K562 (cell line): ENCODE results near the gene DPF1. TPM values are rescaled to one million over a fixed set of nuclear protein-coding genes. Genes with fewer than 3 reads are reported as not detected.

Experiments
- ATAC-seq: fragments of 200-7000 bp; cut with Tn5 transposase; 3 replicates; pipeline ENCODE4 v1.9.1; 2020; ENCODE audit warnings: moderate library complexity
- BruUV-seq: library from RNA; stranded (reverse); fragments of 400-500 nt; replicated peaks from 2 replicates; lab custom pipeline; 2021; lab: Mats Ljungman, UMichigan
- CTCF ChIA-PET: fragments of 300-600 bp; formaldehyde crosslinking; extraction: SDS; loops from one replicate; lab custom pipeline; 2021; ENCODE audit warnings: low intra/inter-chr PET ratio; lab: Yijun Ruan, JAX
- POLR2A ChIA-PET: fragments of 300-600, 350-650 bp; sonication (Branson Sonifier 250); formaldehyde crosslinking; extraction: SDS; loops from one replicate; lab custom pipeline; 2021; ENCODE audit warnings: antibody characterized with exemption, inconsistent platforms; lab: Yijun Ruan, JAX
- DNase-seq, 4 experiments: peaks; one replicate each; pipeline versions ENCODE4 v3.0.0 to v3.0.0-alpha.2; 2011 to 2018; ENCODE audit warnings: low spot score in 3 of 4, mixed read lengths in 3 of 4; ENCODE audit errors: extremely low read depth in 1 of 4
- FAIRE-seq: peaks from 2 replicates; lab custom pipeline; 2011; peaks lifted over from hg19 to GRCh38; lab: Jason Lieb, UNC
- H2AFZ ChIP-seq: 2 replicates; pipeline ENCODE4 v1.6.0; 2011; ENCODE audit warnings: low read depth, low read length, control low read depth, inconsistent platforms
- H3K27ac ChIP-seq: fragments of 200-600 bp; 3 replicates; pipeline ENCODE4 v1.8.0; 2011; ENCODE audit warnings: low read depth, mild to moderate bottlenecking, control low read depth, inconsistent platforms, low read length, moderate library complexity, mixed read lengths; ENCODE audit errors: extremely low read depth
- H3K27me3 ChIP-seq, 2 experiments: fragments of 300-600 bp in 1 of 2; 2 replicates in 1 of 2; 3 replicates in 1 of 2; pipeline versions ENCODE4 v1.6.0 to v1.8.0; 2011; ENCODE audit warnings: inconsistent platforms in 2 of 2, low read length in 2 of 2, mild to moderate bottlenecking in 1 of 2, mixed read lengths in 1 of 2, moderate library complexity in 1 of 2; ENCODE audit not compliant: control insufficient read depth in 2 of 2, insufficient read depth in 2 of 2
- H3K36me3 ChIP-seq: fragments of 300-600 bp; 3 replicates; pipeline ENCODE4 v1.8.0; 2011; ENCODE audit warnings: mild to moderate bottlenecking, low read length, inconsistent platforms; ENCODE audit not compliant: control insufficient read depth, insufficient read depth
- H3K4me1 ChIP-seq, 2 experiments: fragments of 200-600 bp in 1 of 2; replicated peaks in 1 of 2; 2 replicates in 1 of 2; 3 replicates in 1 of 2; pipeline versions ENCODE4 v1.5.1 to v1.8.0; 2011; ENCODE audit warnings: inconsistent platforms in 2 of 2, low read length in 2 of 2, mild to moderate bottlenecking in 1 of 2, mixed read lengths in 1 of 2, moderate library complexity in 1 of 2; ENCODE audit not compliant: control insufficient read depth in 2 of 2, insufficient read depth in 2 of 2
- H3K4me2 ChIP-seq: 2 replicates; pipeline ENCODE4 v1.6.1; 2011; ENCODE audit warnings: low read length, control low read depth, inconsistent platforms, mixed read lengths; ENCODE audit not compliant: insufficient read depth
- H3K4me3 ChIP-seq: fragments of 200-600 bp; sonication (generic), shearing (Covaris generic); 2 replicates; pipeline ENCODE4 v1.5.1; 2016; ENCODE audit warnings: control low read depth, inconsistent platforms
- H3K79me2 ChIP-seq: fragments of 200-600 bp; 3 replicates; pipeline ENCODE4 v1.8.0; 2011; ENCODE audit warnings: low read length, inconsistent platforms; ENCODE audit not compliant: control insufficient read depth, insufficient read depth
- H3K9ac ChIP-seq, 2 experiments: 2 replicates each; pipeline versions ENCODE4 v1.6.0 to v1.6.1; 2011; ENCODE audit warnings: low read depth in 2 of 2, low read length in 2 of 2, control low read depth in 1 of 2, inconsistent platforms in 1 of 2, mild to moderate bottlenecking in 1 of 2, mixed read lengths in 1 of 2; ENCODE audit not compliant: insufficient read depth in 1 of 2
- H3K9me1 ChIP-seq: one replicate; pipeline ENCODE4 v1.6.0; 2011; ENCODE audit warnings: inconsistent platforms, mild to moderate bottlenecking, low read length, moderate library complexity; ENCODE audit not compliant: control insufficient read depth, insufficient read depth
- H3K9me3 ChIP-seq: replicated peaks from 2 replicates; pipeline ENCODE4 v1.5.1; 2011; ENCODE audit warnings: low read depth, low read length, inconsistent platforms; ENCODE audit not compliant: control insufficient read depth, insufficient read depth
- H4K20me1 ChIP-seq: replicated peaks from 2 replicates; pipeline ENCODE4 v1.6.1; 2011; ENCODE audit warnings: low read length, inconsistent platforms, mixed read lengths; ENCODE audit not compliant: control insufficient read depth, insufficient read depth
- EWSR1 ChIP-seq: fragments of 450-650 bp; IDR thresholded peaks from 2 replicates; pipeline ENCODE4 v1.6.1; 2018; ENCODE audit warnings: borderline replicate concordance, mild to moderate bottlenecking, low read depth, moderate library complexity; ENCODE audit not compliant: partially characterized antibody
- EZH2 ChIP-seq: IDR thresholded peaks from 2 replicates; pipeline ENCODE4 v1.6.1; 2012; ENCODE audit warnings: low read depth, mild to moderate bottlenecking, inconsistent platforms, low read length, borderline replicate concordance
- FOXP1 ChIP-seq: sonication (generic); formaldehyde crosslinking; IDR thresholded peaks from 2 replicates; pipeline ENCODE4 v1.8.0; 2022; ENCODE audit warnings: mild to moderate bottlenecking, missing genetic modification reagents
- NR2F6 ChIP-seq: fragments of 450-650 bp; formaldehyde crosslinking; IDR thresholded peaks from 2 replicates; pipeline ENCODE4 v1.4.0; 2020; ENCODE audit warnings: mild to moderate bottlenecking
- TARDBP ChIP-seq: fragments of 450-650 bp; IDR thresholded peaks from 2 replicates; pipeline ENCODE4 v1.6.1; 2016
- THAP7 ChIP-seq: fragments of 250-450 bp; sonication (Bioruptor Pico); IDR thresholded peaks from 2 replicates; pipeline ENCODE4 v1.5.0; 2021
- TSC22D4 ChIP-seq: fragments of 450-650 bp; IDR thresholded peaks from 2 replicates; pipeline ENCODE4 v1.6.1; 2016; ENCODE audit warnings: missing genetic modification characterization, missing biosample characterization, control low read depth
- ZBTB33 ChIP-seq: sonication (generic); formaldehyde crosslinking; IDR thresholded peaks from 2 replicates; pipeline ENCODE4 v1.8.1; 2023; ENCODE audit warnings: mild to moderate bottlenecking, missing genetic modification reagents
- ZNF589 ChIP-seq: fragments of 200-800 bp; sonication (Bioruptor generic); IDR thresholded peaks from 2 replicates; pipeline ENCODE4 v1.6.1; 2016; ENCODE audit warnings: low read depth, missing genetic modification characterization, missing compliant biosample characterization
- WGBS: fragments of 100-300 bp; shearing (Covaris generic); methylation state at CpG from one replicate; pipeline ENCODE4 v1.1.6; 2016; ENCODE audit warnings: low coverage, mixed read lengths; ENCODE audit not compliant: insufficient coverage; ENCODE audit errors: missing lambda C conversion rate; 5-methylcytosine and 5-hydroxymethylcytosine counted together
- in situ Hi-C: fragments of 300-500 bp; cut with MboI; formaldehyde crosslinking; loops from 4 replicates; pipeline ENCODE4 v1.15.0; 2018; ENCODE audit warnings: inconsistent platforms, mixed read lengths
- intact Hi-C: fragments of 100-400 bp; cut with micrococcal nuclease; formaldehyde crosslinking; loops from 2 replicates; pipeline ENCODE4 v1.14.2; 2022
- polyA plus RNA-seq, 8 experiments: library from polyadenylated mRNA; depleted of rRNA in 4 of 8; stranded (reverse) in 5 of 8; unstranded in 3 of 8; fragments of >200 nt; fragmentation: Nextera tagmentation in 2 of 8; fragmentation: Illumina TruSeq in 1 of 8; extraction: Ambion mirVana in 2 of 8; extraction: Trizol in 1 of 8; gene quantifications; 2 replicates each; pipeline versions ENCODE4 v1.2.1 to v1.2.3, GENCODE V29; 2011 to 2014; ENCODE audit warnings: inconsistent platforms in 1 of 8, missing spikeins in 1 of 8
- total RNA-seq, 7 experiments: library from RNA; depleted of rRNA in 6 of 7; stranded (reverse); fragments of >200 nt in 6 of 7; fragmentation: Illumina TruSeq in 2 of 7; extraction: Trizol in 2 of 7; gene quantifications; 2 replicates each; pipeline versions ENCODE4 v1.2.1 to v1.2.3, GENCODE V29; 2011 to 2021; ENCODE audit warnings: low replicate concordance in 1 of 7

DPF1 gene
- total and polyA plus RNA-seq, 9 of the 15 experiments (the other 6 are each of a cell fraction or from before 2014, with no cell fraction given), result 0.10 to 5.7 (median 3.1) TPM

- in situ Hi-C loops, result loop anchor here (5.0 to 10.0 kb wide), 2 partner anchors 303 to 326 kb away; no protein-coding TSS in a partner anchor
- H3K27ac ChIP-seq, result no peak overlapping the region
- H4K20me1 ChIP-seq, result no peaks in the 10 kb centered on the region
- WGBS, result 28% methylated on average over 3 of the region's 16 CpGs
- BruUV-seq, result no TSS peak
- no peak for FAIRE-seq
- no peaks in the 10 kb centered on the region for H3K9me1 ChIP-seq
- no peak overlapping the region for H2AFZ ChIP-seq
- no peak for TF ChIP-seq THAP7 (CRISPR knock-in tag)
- no peak for TF ChIP-seq TSC22D4 (tag)
- TF ChIP-seq EZH2, result no peak
- TF ChIP-seq FOXP1 (CRISPR knock-in tag), result no peak
- TF ChIP-seq ZNF589 (CRISPR knock-in tag), result no peak
- no peak for TF ChIP-seq EWSR1
- TF ChIP-seq NR2F6 (CRISPR knock-in tag), result no peak
- TF ChIP-seq ZBTB33 (CRISPR knock-in tag), result no peak
- no peak for TF ChIP-seq TARDBP
- no peak overlapping the region for H3K4me3 ChIP-seq
- ChIA-PET POLR2A (no interaction called here), CTCF (no interaction called here)
- H3K36me3 ChIP-seq, result no peaks in the 10 kb centered on the region
- no peak overlapping the region for H3K4me2 ChIP-seq
- peak overlapping the region in 1 of 2 experiments; percentile 38; a peak in 1 of 4 replicates for H3K9ac ChIP-seq
- H3K79me2 ChIP-seq, result no peaks in the 10 kb centered on the region
- ATAC-seq, result no peak
- H3K9me3 ChIP-seq, result no peaks in the 10 kb centered on the region
- no peak for DNase-seq
- peaks cover 7 to 43% of the 10 kb centered on the region in 2 experiments; a peak in 4 of 5 replicates for H3K4me1 ChIP-seq
- H3K27me3 ChIP-seq, result peaks cover 2 to 6% of the 10 kb centered on the region in 2 experiments; a peak in 2 of 5 replicates
- intact Hi-C loops, result loop anchor here (2.0 to 5.0 kb wide), 2 partner anchors 86 to 325 kb away; no protein-coding TSS in a partner anchor
These were observed 4.0 kb upstream of the DPF1 start for GRCh38 chr19:38228005-38228377.
